Cardiac septum (tissue), 1 donor: ENCODE data around the gene MACF1. TPM values are rescaled to one million over a fixed set of nuclear protein-coding genes. Genes with fewer than 3 reads are reported as not detected.

ENCODE experiments used
- DNase-seq: peaks from one replicate; pipeline ENCODE4 v3.0.0-alpha.2; 2020; ENCODE audit warnings: low spot score
- intact Hi-C: fragments of 100-400 bp; cut with DNase I; formaldehyde crosslinking; loops from one replicate; pipeline ENCODE4 v1.14.0; 2022
- total RNA-seq: library from RNA; stranded (reverse); fragmentation: NEBNext Ultra II Directional; extraction: Animal tissue kit (Norgen Biotek cat#: 25700); gene quantifications from one replicate; pipeline ENCODE4 v1.2.1, GENCODE V29; 2021
- donor health status: DM: no; HTN: no; CAD: no.

The MACF1 gene
- total RNA-seq, 1 donor from 2014 or later: 331 TPM

DNA sequence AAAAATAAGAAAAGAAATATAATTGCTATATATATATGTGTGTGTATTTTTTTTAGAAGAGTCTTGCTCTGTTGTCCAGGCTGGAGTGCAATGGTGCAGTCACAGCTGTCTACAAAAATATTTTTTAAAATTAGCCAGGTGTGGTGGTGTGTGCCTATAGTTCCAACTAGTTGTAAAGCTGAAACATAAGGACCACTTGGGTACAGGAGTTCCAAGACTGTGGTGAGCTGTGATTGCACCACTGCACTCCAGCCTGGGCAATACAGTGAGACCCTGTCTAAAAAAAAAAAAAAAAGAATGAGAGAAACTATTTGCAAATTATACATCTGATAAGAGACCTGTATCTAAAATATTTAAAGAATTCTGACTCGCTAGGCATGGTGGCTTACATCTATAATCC, 328.9 kb downstream of the MACF1 start:
- intact Hi-C loops: no loop called here
- no peak for DNase-seq

Other genes starting within 250 kb of the MACF1 start
- 60.0 TPM for gene AKIRIN1, start 213.4 kb upstream of the MACF1 start, total RNA-seq
- 519 TPM for gene NDUFS5, start 178.3 kb upstream of the MACF1 start, total RNA-seq